Karpas-422 (cell line): ENCODE measurements around the gene FAM187B. TPM values are rescaled to one million over a fixed set of nuclear protein-coding genes. Genes with fewer than 3 reads are reported as not detected.

ENCODE experiments used
- DNase-seq: peaks from one replicate; pipeline ENCODE4 v3.0.0-alpha.2; 2015
- H2AFZ ChIP-seq: fragments of 200-600 bp; sonication (generic); 2 replicates; pipeline ENCODE4 v1.6.1; 2014; ENCODE audit warnings: antibody characterized with exemption, low read length, mixed read lengths
- H3K27ac ChIP-seq: fragments of 200-600 bp; sonication (generic); 2 replicates; pipeline ENCODE4 v1.5.1; 2014; ENCODE audit warnings: mild to moderate bottlenecking, low read length, moderate library complexity
- H3K27me3 ChIP-seq: fragments of 200-600 bp; sonication (generic); 2 replicates; pipeline ENCODE4 v1.6.1; 2014; ENCODE audit warnings: low read length, mixed read lengths
- H3K36me3 ChIP-seq: fragments of 200-600 bp; sonication (generic); 2 replicates; pipeline ENCODE4 v1.6.1; 2014; ENCODE audit warnings: low read length, mixed read lengths; ENCODE audit not compliant: insufficient read depth
- H3K4me1 ChIP-seq: fragments of 200-600 bp; sonication (generic); 2 replicates; pipeline ENCODE4 v1.6.1; 2014; ENCODE audit warnings: mild to moderate bottlenecking, low read length, mixed read lengths
- H3K4me2 ChIP-seq: fragments of 200-600 bp; sonication (generic); 2 replicates; pipeline ENCODE4 v1.6.1; 2014; ENCODE audit warnings: low read length, low read depth, mild to moderate bottlenecking; ENCODE audit not compliant: poor library complexity, severe bottlenecking
- H3K4me3 ChIP-seq: fragments of 200-600 bp; sonication (generic); 2 replicates; pipeline ENCODE4 v1.5.1; 2014; ENCODE audit warnings: mild to moderate bottlenecking, antibody characterized with exemption, low read length, mixed read lengths
- H3K79me2 ChIP-seq: fragments of 200-600 bp; sonication (generic); 2 replicates; pipeline ENCODE4 v1.6.1; 2014; ENCODE audit warnings: mild to moderate bottlenecking, low read length, mixed read lengths
- H3K9ac ChIP-seq: fragments of 200-600 bp; sonication (generic); 2 replicates; pipeline ENCODE4 v1.6.0; 2014; ENCODE audit warnings: low read length
- H3K9me2 ChIP-seq: fragments of 200-600 bp; sonication (generic), shearing (Covaris generic); replicated peaks from 2 replicates; pipeline ENCODE4 v1.6.0; 2014; ENCODE audit warnings: mild to moderate bottlenecking, low read length, moderate library complexity; ENCODE audit not compliant: insufficient read depth
- H3K9me3 ChIP-seq: fragments of 300-700, 200-600 bp; sonication (generic); 2 replicates; pipeline ENCODE4 v1.6.1; 2014; ENCODE audit warnings: low read length, mixed read lengths
- H4K20me1 ChIP-seq: fragments of 200-600 bp; sonication (generic); 2 replicates; pipeline ENCODE4 v1.6.1; 2014; ENCODE audit warnings: mild to moderate bottlenecking, antibody characterized with exemption, low read length, low read depth; ENCODE audit not compliant: insufficient read depth
- total RNA-seq: library from RNA; depleted of rRNA; stranded (reverse); fragments of >200 nt; shearing (Covaris generic); gene quantifications from 2 replicates; pipeline ENCODE4 v1.2.3, GENCODE V29; 2014; ENCODE audit warnings: low replicate concordance

The FAM187B gene
- total RNA-seq, 1 experiment from 2014 or later: not detected

- Histone ChIP-seq H3K79me2 (no peaks in the 10 kb centered on the region), H3K9me3 (no peaks in the 10 kb centered on the region), H3K9ac (no peak overlapping the region), H4K20me1 (no peaks in the 10 kb centered on the region), H3K4me2 (no peak overlapping the region), H3K9me2 (no peaks in the 10 kb centered on the region), H3K36me3 (no peaks in the 10 kb centered on the region), H3K27me3 (no peaks in the 10 kb centered on the region), H3K27ac (no peak overlapping the region), H3K4me3 (no peak overlapping the region), H2AFZ (no peak overlapping the region), H3K4me1 (no peaks in the 10 kb centered on the region)
- no peak for DNase-seq
Measured at GRCh38 chr19:35229601-35230000, 1.1 kb upstream of the FAM187B start.

- Histone ChIP-seq H2AFZ (no peak overlapping the region), H3K9me2 (no peaks in the 10 kb centered on the region), H3K27ac (no peak overlapping the region), H3K27me3 (no peaks in the 10 kb centered on the region), H3K4me1 (peaks cover 11% of the 10 kb centered on the region), H3K4me3 (no peak overlapping the region), H3K4me2 (no peak overlapping the region), H3K9me3 (no peaks in the 10 kb centered on the region; the same call in 1 of the 2 replicates), H3K36me3 (no peaks in the 10 kb centered on the region), H3K79me2 (no peaks in the 10 kb centered on the region), H3K9ac (no peak overlapping the region), H4K20me1 (no peaks in the 10 kb centered on the region)
- no peak for DNase-seq
Measured at GRCh38 chr19:35226748-35227147, 1.8 kb downstream of the FAM187B start.

GRCh38 chr19:35225951-35226350 is 2.6 kb downstream of the FAM187B start:
- Histone ChIP-seq H3K9me2 (no peaks in the 10 kb centered on the region), H2AFZ (no peak overlapping the region), H3K27me3 (no peaks in the 10 kb centered on the region), H3K4me1 (peaks cover 12% of the 10 kb centered on the region), H3K79me2 (no peaks in the 10 kb centered on the region), H3K9me3 (no peaks in the 10 kb centered on the region; the same call in 1 of the 2 replicates), H3K4me3 (no peak overlapping the region), H3K36me3 (no peaks in the 10 kb centered on the region), H3K27ac (no peak overlapping the region), H3K4me2 (no peak overlapping the region), H3K9ac (no peak overlapping the region), H4K20me1 (no peaks in the 10 kb centered on the region)
- DNase-seq: no peak

- H3K9ac ChIP-seq: no peak overlapping the region
- no peak for DNase-seq
- no peaks in the 10 kb centered on the region for H3K36me3 ChIP-seq
- no peak overlapping the region for H3K27ac ChIP-seq
- H3K4me3 ChIP-seq: no peak overlapping the region
- no peaks in the 10 kb centered on the region; the same call in 1 of the 2 replicates for H3K9me3 ChIP-seq
- H4K20me1 ChIP-seq: no peaks in the 10 kb centered on the region
- no peaks in the 10 kb centered on the region for H3K9me2 ChIP-seq
- peaks cover 12% of the 10 kb centered on the region for H3K4me1 ChIP-seq
- no peaks in the 10 kb centered on the region for H3K27me3 ChIP-seq
- H3K79me2 ChIP-seq: no peaks in the 10 kb centered on the region
- H3K4me2 ChIP-seq: no peak overlapping the region
- H2AFZ ChIP-seq: no peak overlapping the region
Measured at GRCh38 chr19:35224681-35225571, 3.6 kb downstream of the FAM187B start.

GRCh38 chr19:35223862-35224505 is 4.6 kb downstream of the FAM187B start:
- H3K27ac ChIP-seq: no peak overlapping the region
- H4K20me1 ChIP-seq: no peaks in the 10 kb centered on the region
- H3K9ac ChIP-seq: no peak overlapping the region
- no peak overlapping the region for H2AFZ ChIP-seq
- H3K79me2 ChIP-seq: no peaks in the 10 kb centered on the region
- no peaks in the 10 kb centered on the region for H3K27me3 ChIP-seq
- H3K4me3 ChIP-seq: no peak overlapping the region
- H3K9me2 ChIP-seq: no peaks in the 10 kb centered on the region
- no peak for DNase-seq
- H3K4me2 ChIP-seq: no peak overlapping the region
- H3K36me3 ChIP-seq: no peaks in the 10 kb centered on the region
- H3K9me3 ChIP-seq: peaks cover 2% of the 10 kb centered on the region; the same call in 1 of the 2 replicates
- H3K4me1 ChIP-seq: peaks cover 12% of the 10 kb centered on the region

GRCh38 chr19:35223084-35223790 is 5.3 kb downstream of the FAM187B start:
- DNase-seq: no peak

GRCh38 chr19:35222373-35223015 is 6.0 kb downstream of the FAM187B start:
- no peaks in the 10 kb centered on the region for H4K20me1 ChIP-seq
- peaks cover 2% of the 10 kb centered on the region; the same call in 1 of the 2 replicates for H3K9me3 ChIP-seq
- H3K4me3 ChIP-seq: no peak overlapping the region
- peaks cover 15% of the 10 kb centered on the region for H3K4me1 ChIP-seq
- no peak overlapping the region for H2AFZ ChIP-seq
- H3K4me2 ChIP-seq: peak overlapping the region; percentile 14
- H3K9me2 ChIP-seq: no peaks in the 10 kb centered on the region
- no peaks in the 10 kb centered on the region for H3K79me2 ChIP-seq
- H3K27ac ChIP-seq: no peak overlapping the region
- H3K9ac ChIP-seq: no peak overlapping the region
- no peaks in the 10 kb centered on the region for H3K27me3 ChIP-seq
- DNase-seq: peak; percentile 54
- H3K36me3 ChIP-seq: no peaks in the 10 kb centered on the region

More at GRCh38 chr19:35223084-35223790, 5.3 kb downstream of the FAM187B start:
- Histone ChIP-seq H3K9me2 (no peaks in the 10 kb centered on the region), H3K4me3 (no peak overlapping the region), H3K27me3 (no peaks in the 10 kb centered on the region), H3K36me3 (no peaks in the 10 kb centered on the region), H2AFZ (no peak overlapping the region), H3K4me1 (peaks cover 12% of the 10 kb centered on the region), H3K9ac (no peak overlapping the region), H4K20me1 (no peaks in the 10 kb centered on the region), H3K27ac (no peak overlapping the region), H3K79me2 (no peaks in the 10 kb centered on the region), H3K9me3 (peaks cover 2% of the 10 kb centered on the region; the same call in 1 of the 2 replicates), H3K4me2 (no peak overlapping the region)
